Measurements from ENCODE around the gene GRIN3A. TPM values are rescaled to one million over a fixed set of nuclear protein-coding genes. Genes with fewer than 3 reads are reported as not detected.

GRIN3A gene
- total RNA-seq, 4 donors from 2014 or later, result 0.27 to 0.48 (median 0.37) TPM; not detected in 1

GRCh38 chr9:101705135-101705661 lies 33.2 kb downstream of the GRIN3A start:
- intact Hi-C loops (cut with DNase I; ENCODE audit: low total_unique reads), result no loop called here
- 17% methylated on average over 21 of the region's 21 CpGs; no CpG with 5 or more reads in 1 of the 2 donors for WGBS, 2 donors (ENCODE audit: low coverage in 1 of 2)
- peak overlapping the region; percentile 61 to 71 (median 62) for H3K27ac ChIP-seq

DNA sequence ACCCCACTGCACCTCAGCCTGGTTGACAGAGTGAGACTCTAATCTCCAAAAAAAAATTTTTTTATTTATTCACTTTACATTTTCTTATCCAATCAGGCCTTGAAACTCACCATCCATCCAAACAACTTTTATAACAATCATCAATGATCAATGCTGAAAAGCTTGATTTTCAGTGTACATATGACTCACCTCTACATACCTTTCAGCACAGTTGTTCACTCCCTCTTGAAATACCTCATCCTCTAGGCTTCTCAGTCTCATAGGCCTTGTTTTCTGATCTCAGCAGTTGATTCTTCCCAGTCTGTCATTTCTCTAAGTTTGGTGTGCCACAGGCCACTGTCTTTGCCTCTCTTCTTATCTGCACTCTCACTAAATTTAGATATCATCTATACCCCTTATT lies 36.2 kb downstream of the GRIN3A start:
- no peak for DNase-seq
- in situ Hi-C loops (cut with MboI; ENCODE audit: low pct_ligation_motif_present in 1 of 4, low pct_unique_long_range_greater_than_20kb in 1 of 4, low sequenced_read_pairs in 3 of 4) (loop anchor here in 2 of 4 donors (25.0 kb wide), 1 partner anchor 90 kb away; no protein-coding TSS in a partner anchor), intact Hi-C loops (cut with DNase I; ENCODE audit: low total_unique reads) (no loop called here)
- Histone ChIP-seq H3K4me3 (no peak overlapping the region), H3K27me3 (no peaks in the 10 kb centered on the region), H3K4me1 (peaks cover 5 to 30% (median 21%) of the 10 kb centered on the region in 4 donors), H3K36me3 (no peaks in the 10 kb centered on the region), H3K9me3 (no peaks in the 10 kb centered on the region), H3K27ac (no peak overlapping the region)
- TF ChIP-seq POLR2A (IDR thresholded peaks at IDR 0.05) (no peak), EP300 (IDR thresholded peaks at IDR 0.05; ENCODE audit: low read depth) (no peak), POLR2AphosphoS5 (IDR thresholded peaks at IDR 0.05) (no peak)
- TF ChIP-seq, protein P1, sequence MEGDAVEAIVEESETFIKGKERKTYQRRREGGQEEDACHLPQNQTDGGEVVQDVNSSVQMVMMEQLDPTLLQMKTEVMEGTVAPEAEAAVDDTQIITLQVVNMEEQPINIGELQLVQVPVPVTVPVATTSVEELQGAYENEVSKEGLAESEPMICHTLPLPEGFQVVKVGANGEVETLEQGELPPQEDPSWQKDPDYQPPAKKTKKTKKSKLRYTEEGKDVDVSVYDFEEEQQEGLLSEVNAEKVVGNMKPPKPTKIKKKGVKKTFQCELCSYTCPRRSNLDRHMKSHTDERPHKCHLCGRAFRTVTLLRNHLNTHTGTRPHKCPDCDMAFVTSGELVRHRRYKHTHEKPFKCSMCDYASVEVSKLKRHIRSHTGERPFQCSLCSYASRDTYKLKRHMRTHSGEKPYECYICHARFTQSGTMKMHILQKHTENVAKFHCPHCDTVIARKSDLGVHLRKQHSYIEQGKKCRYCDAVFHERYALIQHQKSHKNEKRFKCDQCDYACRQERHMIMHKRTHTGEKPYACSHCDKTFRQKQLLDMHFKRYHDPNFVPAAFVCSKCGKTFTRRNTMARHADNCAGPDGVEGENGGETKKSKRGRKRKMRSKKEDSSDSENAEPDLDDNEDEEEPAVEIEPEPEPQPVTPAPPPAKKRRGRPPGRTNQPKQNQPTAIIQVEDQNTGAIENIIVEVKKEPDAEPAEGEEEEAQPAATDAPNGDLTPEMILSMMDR (IDR thresholded peaks at IDR 0.05), result no peak

More at GRCh38 chr9:101705135-101705661, 33.2 kb downstream of the GRIN3A start:
- DNase-seq, result peak; percentile 77
- TF ChIP-seq POLR2A (IDR thresholded peaks at IDR 0.05), result no peak
- no peak for TF ChIP-seq EP300 (IDR thresholded peaks at IDR 0.05; ENCODE audit: low read depth)
- TF ChIP-seq POLR2AphosphoS5 (IDR thresholded peaks at IDR 0.05), result no peak
- TF ChIP-seq, protein P1 (IDR thresholded peaks at IDR 0.05), result peak in 3 of 5 experiments; percentile 17 to 50 (median 39)
- no peaks in the 10 kb centered on the region for H3K36me3 ChIP-seq
- no peaks in the 10 kb centered on the region for H3K27me3 ChIP-seq
- H3K4me1 ChIP-seq, result peaks cover 5 to 30% (median 21%) of the 10 kb centered on the region in 4 donors
- in situ Hi-C loops (cut with MboI; ENCODE audit: low pct_ligation_motif_present in 1 of 4, low pct_unique_long_range_greater_than_20kb in 1 of 4, low sequenced_read_pairs in 3 of 4), result loop anchor here in 2 of 4 donors (25.0 kb wide), 1 partner anchor 93 kb away; no protein-coding TSS in a partner anchor
- H3K9me3 ChIP-seq, result no peaks in the 10 kb centered on the region
- H3K4me3 ChIP-seq, result peak overlapping the region in 3 of 4 donors; percentile 0 to 33 (median 24)

GRCh38 chr9:101693546-101694336 lies 44.7 kb downstream of the GRIN3A start:
- no peak for DNase-seq
- Histone ChIP-seq H3K4me3 (no peak overlapping the region), H3K9me3 (no peaks in the 10 kb centered on the region), H3K27me3 (no peaks in the 10 kb centered on the region), H3K4me1 (no peaks in the 10 kb centered on the region), H3K27ac (no peak overlapping the region), H3K36me3 (no peaks in the 10 kb centered on the region)
- 64% methylated on average over 1 of the region's 1 CpG; no CpG with 5 or more reads in 1 of the 2 donors for WGBS, 2 donors (ENCODE audit: low coverage in 1 of 2)
- in situ Hi-C loops (cut with MboI; ENCODE audit: low pct_ligation_motif_present in 1 of 4, low pct_unique_long_range_greater_than_20kb in 1 of 4, low sequenced_read_pairs in 3 of 4), result no loop called here
- no peak for TF ChIP-seq POLR2A (IDR thresholded peaks at IDR 0.05)
- TF ChIP-seq, protein P1 (IDR thresholded peaks at IDR 0.05), result no peak
- TF ChIP-seq EP300 (IDR thresholded peaks at IDR 0.05; ENCODE audit: low read depth), result no peak
- no peak for TF ChIP-seq POLR2AphosphoS5 (IDR thresholded peaks at IDR 0.05)
- intact Hi-C loops (cut with DNase I; ENCODE audit: low total_unique reads), result no loop called here

DNA sequence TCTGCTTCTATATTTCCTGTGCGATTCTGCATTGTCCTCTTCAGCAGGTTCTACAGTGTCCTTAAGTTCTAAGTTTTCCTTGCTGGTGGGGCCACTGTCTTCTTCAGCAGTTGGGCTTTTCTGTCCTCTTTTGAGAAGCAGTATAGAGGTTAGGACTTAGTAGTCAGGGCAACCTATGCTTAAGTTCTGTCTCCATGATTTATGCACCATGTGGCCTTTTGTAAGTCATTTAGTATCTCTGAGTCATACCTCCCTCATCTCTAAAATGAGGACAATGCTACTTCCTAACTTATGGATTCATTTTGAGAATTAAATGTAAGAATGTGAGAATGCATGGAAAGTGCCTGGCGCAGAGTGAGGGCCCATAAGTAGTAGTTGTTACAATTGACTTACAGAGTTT lies 46.8 kb downstream of the GRIN3A start:
- 89 to 91% methylated on average over 2 of the region's 2 CpGs for WGBS, 2 donors (ENCODE audit: low coverage in 1 of 2)
- H3K27me3 ChIP-seq, result no peaks in the 10 kb centered on the region
- no peak for DNase-seq
- in situ Hi-C loops (cut with MboI; ENCODE audit: low pct_ligation_motif_present in 1 of 4, low pct_unique_long_range_greater_than_20kb in 1 of 4, low sequenced_read_pairs in 3 of 4) (no loop called here), intact Hi-C loops (cut with DNase I; ENCODE audit: low total_unique reads) (no loop called here)
- no peaks in the 10 kb centered on the region for H3K36me3 ChIP-seq
- no peaks in the 10 kb centered on the region for H3K9me3 ChIP-seq
- no peak overlapping the region for H3K4me3 ChIP-seq
- H3K4me1 ChIP-seq, result no peaks in the 10 kb centered on the region
- TF ChIP-seq POLR2AphosphoS5 (IDR thresholded peaks at IDR 0.05) (no peak), EP300 (IDR thresholded peaks at IDR 0.05; ENCODE audit: low read depth) (no peak)
- H3K27ac ChIP-seq, result no peak overlapping the region

All from transverse colon (tissue), 4 donors.